A549 (cell line): ENCODE data around the gene RMND5B. TPM values are rescaled to one million over a fixed set of nuclear protein-coding genes. Genes with fewer than 3 reads are reported as not detected.

Source experiments
- ATAC-seq, 2 experiments: fragments of 200-7000 bp in 1 of 2; fragments of >200 bp in 1 of 2; cut with Nextera tagmentation in 1 of 2; cut with Tn5 transposase in 1 of 2; 3 replicates each; pipeline versions ENCODE4 v1.8.0 to v1.9.1; 2018 to 2020; ENCODE audit warnings: mild to moderate bottlenecking in 1 of 2, moderate library complexity in 1 of 2
- CTCF ChIA-PET: fragments of 300-600 bp; sonication (Branson Sonifier 250); formaldehyde crosslinking; extraction: SDS; loops from one replicate; lab custom pipeline; 2021; ENCODE audit warnings: antibody characterized with exemption, inconsistent platforms; lab: Yijun Ruan, JAX
- POLR2A ChIA-PET: fragments of 350-600 bp; formaldehyde crosslinking; extraction: SDS; loops from one replicate; lab custom pipeline; 2021; ENCODE audit warnings: antibody characterized with exemption, inconsistent platforms; lab: Yijun Ruan, JAX
- DNase-seq, 2 experiments: peaks; one replicate each; pipeline versions ENCODE4 v3.0.0 to v3.0.0-alpha.2; 2011 to 2016; ENCODE audit warnings: low read depth in 1 of 2, low spot score in 1 of 2
- FAIRE-seq: peaks from 2 replicates; lab custom pipeline; 2011; peaks lifted over from hg19 to GRCh38; lab: Jason Lieb, UNC
- H3K27ac ChIP-seq, 2 experiments: fragments of >200 bp; sonication (Bioruptor Twin); formaldehyde crosslinking; 3 replicates each; pipeline ENCODE4 v1.5.1; 2016 to 2017
- H3K4me1 ChIP-seq: fragments of >200 bp; sonication (Bioruptor Twin); formaldehyde crosslinking; 3 replicates; pipeline ENCODE4 v1.6.1; 2016
- H3K4me2 ChIP-seq: fragments of >200 bp; sonication (Bioruptor Twin); formaldehyde crosslinking; 3 replicates; pipeline ENCODE4 v1.6.1; 2016
- H3K4me3 ChIP-seq: fragments of >200 bp; sonication (Bioruptor Twin); formaldehyde crosslinking; 3 replicates; pipeline ENCODE4 v1.5.1; 2016
- H3K9me3 ChIP-seq: fragments of >200 bp; sonication (Bioruptor Twin); formaldehyde crosslinking; 3 replicates; pipeline ENCODE4 v1.6.1; 2016
- BCL3 ChIP-seq: fragments of >200 bp; sonication (Bioruptor Twin); formaldehyde crosslinking; IDR thresholded peaks from 3 replicates; pipeline ENCODE4 v1.6.1; 2016
- BHLHE40 ChIP-seq: IDR thresholded peaks from 2 replicates; pipeline ENCODE4 v1.6.1; 2012; ENCODE audit warnings: low read depth, low read length, inconsistent platforms
- CBX2 ChIP-seq: fragments of 200-600 bp; sonication (generic); IDR thresholded peaks from 2 replicates; pipeline ENCODE4 v1.6.1; 2016; ENCODE audit warnings: low read depth, mild to moderate bottlenecking, borderline replicate concordance
- CBX8 ChIP-seq: fragments of 200-600 bp; sonication (generic); IDR thresholded peaks from 2 replicates; pipeline ENCODE4 v1.6.1; 2016
- CHD4 ChIP-seq: fragments of 200-600 bp; sonication (generic); IDR thresholded peaks from 2 replicates; pipeline ENCODE4 v1.6.1; 2016; ENCODE audit warnings: antibody characterized with exemption, mild to moderate bottlenecking, borderline replicate concordance
- CTCF ChIP-seq: fragments of >200 bp; sonication (Bioruptor Twin); formaldehyde crosslinking; IDR thresholded peaks from 3 replicates; pipeline ENCODE4 v1.5.1; 2016
- EHF ChIP-seq: fragments of 250-450 bp; sonication (Bioruptor Pico); IDR thresholded peaks from 2 replicates; pipeline ENCODE4 v1.5.0; 2020; ENCODE audit warnings: mild to moderate bottlenecking
- ELK1 ChIP-seq: fragments of 150-350 bp; IDR thresholded peaks from 2 replicates; pipeline ENCODE4 v1.6.1; 2014; ENCODE audit warnings: low read depth, mild to moderate bottlenecking, low read length
- FOSL2 ChIP-seq, 2 experiments: fragments of 450-650 bp in 1 of 2; fragments of >200 bp in 1 of 2; sonication (Bioruptor Twin) in 1 of 2; formaldehyde crosslinking; IDR thresholded peaks; 2 replicates each; pipeline versions ENCODE4 v1.5.0 to v1.6.1; 2016 to 2020; ENCODE audit warnings: mild to moderate bottlenecking in 1 of 2, moderate library complexity in 1 of 2
- HES2 ChIP-seq: fragments of >200 bp; sonication (Bioruptor Twin); formaldehyde crosslinking; IDR thresholded peaks from 2 replicates; pipeline ENCODE4 v1.6.1; 2016
- HEYL ChIP-seq: fragments of 250-450 bp; sonication (Bioruptor Pico); IDR thresholded peaks from 2 replicates; pipeline ENCODE4 v1.8.0; 2021; ENCODE audit warnings: mild to moderate bottlenecking, moderate library complexity
- HOXA7 ChIP-seq: fragments of 250-450 bp; sonication (Bioruptor Pico); IDR thresholded peaks from 2 replicates; pipeline ENCODE4 v1.5.0; 2020; ENCODE audit warnings: mild to moderate bottlenecking, moderate library complexity
- JUN ChIP-seq, 2 experiments: fragments of >200 bp; sonication (Bioruptor Twin); formaldehyde crosslinking; IDR thresholded peaks; 2 replicates in 1 of 2; 3 replicates in 1 of 2; pipeline ENCODE4 v1.6.1; 2016 to 2017
- KDM1A ChIP-seq: fragments of 200-600 bp; sonication (generic); IDR thresholded peaks from 2 replicates; pipeline ENCODE4 v1.6.1; 2016; ENCODE audit warnings: low read depth, mild to moderate bottlenecking
- KDM5A ChIP-seq: fragments of 200-600 bp; sonication (generic); IDR thresholded peaks from 2 replicates; pipeline ENCODE4 v1.6.1; 2016; ENCODE audit warnings: antibody characterized with exemption, mild to moderate bottlenecking
- MAX ChIP-seq: IDR thresholded peaks from 2 replicates; pipeline ENCODE4 v1.6.1; 2012
- MAZ ChIP-seq: fragments of 150-350 bp; IDR thresholded peaks from 2 replicates; pipeline ENCODE4 v1.6.1; 2014; ENCODE audit warnings: antibody characterized with exemption, low read depth, low read length, borderline replicate concordance
- NFE2L2 ChIP-seq: fragments of 150-350 bp; conservative IDR thresholded peaks from 2 replicates; pipeline ENCODE4 v1.6.1; 2014; ENCODE audit warnings: low read length
- NPAS2 ChIP-seq: fragments of 250-450 bp; sonication (Bioruptor Pico); IDR thresholded peaks from 2 replicates; pipeline ENCODE4 v1.8.0; 2022; ENCODE audit warnings: mild to moderate bottlenecking, moderate library complexity, borderline replicate concordance
- PBX3 ChIP-seq: IDR thresholded peaks from 2 replicates; pipeline ENCODE4 v1.6.1; 2012
- RAD21 ChIP-seq, 2 experiments: fragments of >200 bp in 1 of 2; sonication (Bioruptor Twin) in 1 of 2; formaldehyde crosslinking in 1 of 2; IDR thresholded peaks in 1 of 2; conservative IDR thresholded peaks in 1 of 2; 2 replicates in 1 of 2; 3 replicates in 1 of 2; pipeline ENCODE4 v1.6.1; 2012 to 2018; ENCODE audit warnings: inconsistent platforms in 1 of 2
- RFX5 ChIP-seq: fragments of 450-650 bp; IDR thresholded peaks from 2 replicates; pipeline ENCODE4 v1.7.1; 2014; ENCODE audit warnings: antibody characterized with exemption, mild to moderate bottlenecking, moderate library complexity
- RNF2 ChIP-seq: fragments of 200-600 bp; sonication (generic); IDR thresholded peaks from 2 replicates; pipeline ENCODE4 v1.6.1; 2016; ENCODE audit warnings: low read depth, mild to moderate bottlenecking, antibody characterized with exemption, moderate library complexity, borderline replicate concordance
- SREBF2 ChIP-seq: fragments of 450-650 bp; IDR thresholded peaks from 2 replicates; pipeline ENCODE4 v1.6.1; 2014; ENCODE audit warnings: mild to moderate bottlenecking, moderate library complexity
- USF2 ChIP-seq: fragments of 450-650 bp; IDR thresholded peaks from 2 replicates; pipeline ENCODE4 v1.6.1; 2014; ENCODE audit warnings: antibody characterized with exemption
- ZC3H11A ChIP-seq: fragments of 450-650 bp; IDR thresholded peaks from 2 replicates; pipeline ENCODE4 v1.6.1; 2014; ENCODE audit warnings: antibody characterized with exemption, mild to moderate bottlenecking
- ZFP36 ChIP-seq: fragments of 450-650 bp; IDR thresholded peaks from 2 replicates; pipeline ENCODE4 v1.6.1; 2014; ENCODE audit warnings: borderline replicate concordance; ENCODE audit not compliant: partially characterized antibody
- WGBS: methylation state at CpG from one replicate; pipeline ENCODE4 v1.1.6; 2017; ENCODE audit errors: missing lambda C conversion rate; 5-methylcytosine and 5-hydroxymethylcytosine counted together
- polyA plus RNA-seq, 4 experiments: library from polyadenylated mRNA; depleted of rRNA in 3 of 4; stranded (reverse); fragments of >200 nt; fragmentation: RNase III in 1 of 4; extraction: RNeasy Plus Mini Kit Qiagen cat#74134 plus additional on column Dnase treatment in 1 of 4; gene quantifications; 2 replicates in 3 of 4; 3 replicates in 1 of 4; pipeline ENCODE4 v1.2.3, GENCODE V29; 2011 to 2017

Gene RMND5B
- polyA plus RNA-seq, 2 of the 4 experiments (the other 2 are of a cell fraction), result 20.2 to 30.3 TPM

- WGBS, result 64% methylated on average over 9 of the region's 13 CpGs
- POLR2A ChIA-PET, result no interaction called here
Observed at GRCh38 chr5:178106556-178107239, 24.1 kb upstream of the RMND5B start.

GRCh38 chr5:178107756-178108310 lies 23.0 kb upstream of the RMND5B start:
- FAIRE-seq, result no peak
- TF ChIP-seq KDM5A, result no peak
- TF ChIP-seq RAD21 (conservative IDR thresholded peaks at IDR 0.05 in 1 of 2, IDR thresholded peaks at IDR 0.05 in 1 of 2), result no peak
- no peak for TF ChIP-seq RFX5
- no peak for TF ChIP-seq NPAS2 (CRISPR knock-in tag)
- TF ChIP-seq BCL3, result no peak
- TF ChIP-seq CBX2, result no peak
- TF ChIP-seq BHLHE40, result no peak
- TF ChIP-seq USF2, result no peak
- no peak for TF ChIP-seq HES2
- TF ChIP-seq PBX3, result no peak
- TF ChIP-seq CTCF, result no peak
- TF ChIP-seq HOXA7 (CRISPR knock-in tag), result no peak
- no peak for TF ChIP-seq HEYL
- TF ChIP-seq FOSL2 (IDR thresholded peaks at IDR 0.05), result no peak
- no peak for TF ChIP-seq FOSL2 (CRISPR knock-in tag; IDR thresholded peaks at IDR 0.05)
- TF ChIP-seq JUN (IDR thresholded peaks at IDR 0.05), result no peak
- no peak for TF ChIP-seq CBX8
- no peak for TF ChIP-seq ELK1
- TF ChIP-seq, all 56 proteins: peak for 0
- no peak overlapping the region for H3K4me3 ChIP-seq
- ATAC-seq (peak in 1 of 2 experiments; percentile 23; a peak in 3 of 6 replicates), DNase-seq (no peak)
- 75% methylated on average over 5 of the region's 5 CpGs for WGBS
- no peaks in the 10 kb centered on the region for H3K9me3 ChIP-seq
- ChIA-PET CTCF (interaction anchor here (1.1 to 5.6 kb wide), 3 partner anchors 13 to 56 kb away, joined by 3 to 25 read pairs (median 7); no protein-coding TSS in a partner anchor), POLR2A (no interaction called here)
- no peak overlapping the region for H3K27ac ChIP-seq
- no peak overlapping the region for H3K4me2 ChIP-seq
- H3K4me1 ChIP-seq, result 0 out of 3 replicates have a peak, but pooled peaks cover 3% of the 10 kb centered on the region

More at GRCh38 chr5:178106556-178107239, 24.1 kb upstream of the RMND5B start:
- Histone ChIP-seq H3K27ac (no peak overlapping the region), H3K4me2 (no peak overlapping the region), H3K9me3 (no peaks in the 10 kb centered on the region), H3K4me3 (no peak overlapping the region), H3K4me1 (0 out of 3 replicates have a peak, but pooled peaks cover 3% of the 10 kb centered on the region)
- CTCF ChIA-PET, result interaction anchor here (0.6 to 5.6 kb wide), 7 partner anchors 14 to 57 kb away, joined by 3 to 25 read pairs (median 3); no protein-coding TSS in a partner anchor
- DNase-seq (no peak), FAIRE-seq (no peak), ATAC-seq (no peak)
- TF ChIP-seq CHD4, result no peak
- TF ChIP-seq SREBF2, result no peak
- no peak for TF ChIP-seq EHF
- no peak for TF ChIP-seq RAD21 (conservative IDR thresholded peaks at IDR 0.05 in 1 of 2, IDR thresholded peaks at IDR 0.05 in 1 of 2)
- no peak for TF ChIP-seq RNF2
- TF ChIP-seq FOSL2 (IDR thresholded peaks at IDR 0.05), result no peak
- no peak for TF ChIP-seq FOSL2 (CRISPR knock-in tag; IDR thresholded peaks at IDR 0.05)
- no peak for TF ChIP-seq HEYL
- TF ChIP-seq RFX5, result no peak
- TF ChIP-seq ZC3H11A, result no peak
- no peak for TF ChIP-seq JUN (IDR thresholded peaks at IDR 0.05)
- TF ChIP-seq BCL3, result no peak
- no peak for TF ChIP-seq MAZ
- no peak for TF ChIP-seq NPAS2 (CRISPR knock-in tag)
- no peak for TF ChIP-seq ZFP36
- no peak for TF ChIP-seq NFE2L2
- no peak for TF ChIP-seq KDM1A
- TF ChIP-seq MAX, result no peak
